Mucosa of gallbladder (tissue), 1 donor: ENCODE results near the gene ABAT. TPM values are rescaled to one million over a fixed set of nuclear protein-coding genes. Genes with fewer than 3 reads are reported as not detected.
A peak's percentile ranks its signal among the peaks of the same experiment; 100 is the strongest.
"Not testable (repeated sequence)": the region's sequence is repeated elsewhere in the genome, so short reads cannot be mapped to it uniquely, and the experiment has no call there.

Source experiments
- DNase-seq: peaks from one replicate; pipeline ENCODE4 v3.0.0-alpha.2; 2020; ENCODE audit warnings: low spot score
- total RNA-seq: library from RNA; stranded (reverse); gene quantifications from one replicate; pipeline ENCODE4 v1.2.1, GENCODE V29; 2021
- donor health status: DM: no; HTN: no; CAD: no.

The ABAT gene
- total RNA-seq, 1 donor from 2014 or later: 26.0 TPM

- DNase-seq: no peak
Observed at GRCh38 chr16:8649829-8650554, 24.4 kb upstream of the ABAT start.

GRCh38 chr16:8651958-8652357 lies 22.5 kb upstream of the ABAT start:
- DNase-seq: not testable (repeated sequence)

GRCh38 chr16:8655184-8655717 lies 19.2 kb upstream of the ABAT start:
- no peak for DNase-seq

GRCh38 chr16:8656376-8656775 lies 18.0 kb upstream of the ABAT start:
- DNase-seq: no peak

GRCh38 chr16:8660841-8661301 lies 13.5 kb upstream of the ABAT start:
- peak; percentile 61 for DNase-seq

GRCh38 chr16:8661703-8662102 lies 12.7 kb upstream of the ABAT start:
- no peak for DNase-seq

- no peak for DNase-seq
Observed at GRCh38 chr16:8663192-8664089, 11.0 kb upstream of the ABAT start.

- DNase-seq: no peak
Observed at GRCh38 chr16:8665529-8665928, 8.9 kb upstream of the ABAT start.

- no peak for DNase-seq
Observed at GRCh38 chr16:8667492-8667891, 6.9 kb upstream of the ABAT start.

GRCh38 chr16:8668113-8668512 lies 6.3 kb upstream of the ABAT start:
- DNase-seq: no peak

GRCh38 chr16:8669481-8669880 lies 4.9 kb upstream of the ABAT start:
- no peak for DNase-seq

GRCh38 chr16:8670014-8670560 lies 4.3 kb upstream of the ABAT start:
- DNase-seq: no peak

- no peak for DNase-seq
Observed at GRCh38 chr16:8673611-8674412, 605 bp upstream of the ABAT start.

GRCh38 chr16:8675183-8676159 lies 1.1 kb downstream of the ABAT start:
- DNase-seq: no peak

- DNase-seq: no peak
Observed at GRCh38 chr16:8676160-8676547, 1.7 kb downstream of the ABAT start.

- no peak for DNase-seq
Observed at GRCh38 chr16:8676737-8677375, 2.4 kb downstream of the ABAT start.

- DNase-seq: no peak
Observed at GRCh38 chr16:8677481-8677880, 3.1 kb downstream of the ABAT start.

GRCh38 chr16:8678068-8678927 lies 3.9 kb downstream of the ABAT start:
- no peak for DNase-seq

GRCh38 chr16:8679151-8679550 lies 4.7 kb downstream of the ABAT start:
- no peak for DNase-seq
